T1000 (cell line): ENCODE measurements around the gene GPR17.
A peak's percentile ranks its signal among the peaks of the same experiment; 100 is the strongest.

Experiments
- DNase-seq: peaks from one replicate; lab custom pipeline; 2025; ENCODE audit warnings: mixed read lengths; lab: John Stamatoyannopoulos, UW

GPR17 gene

GRCh38 chr2:127694986-127695385, 49.0 kb downstream of the GPR17 start:
- no peak for DNase-seq

DNA sequence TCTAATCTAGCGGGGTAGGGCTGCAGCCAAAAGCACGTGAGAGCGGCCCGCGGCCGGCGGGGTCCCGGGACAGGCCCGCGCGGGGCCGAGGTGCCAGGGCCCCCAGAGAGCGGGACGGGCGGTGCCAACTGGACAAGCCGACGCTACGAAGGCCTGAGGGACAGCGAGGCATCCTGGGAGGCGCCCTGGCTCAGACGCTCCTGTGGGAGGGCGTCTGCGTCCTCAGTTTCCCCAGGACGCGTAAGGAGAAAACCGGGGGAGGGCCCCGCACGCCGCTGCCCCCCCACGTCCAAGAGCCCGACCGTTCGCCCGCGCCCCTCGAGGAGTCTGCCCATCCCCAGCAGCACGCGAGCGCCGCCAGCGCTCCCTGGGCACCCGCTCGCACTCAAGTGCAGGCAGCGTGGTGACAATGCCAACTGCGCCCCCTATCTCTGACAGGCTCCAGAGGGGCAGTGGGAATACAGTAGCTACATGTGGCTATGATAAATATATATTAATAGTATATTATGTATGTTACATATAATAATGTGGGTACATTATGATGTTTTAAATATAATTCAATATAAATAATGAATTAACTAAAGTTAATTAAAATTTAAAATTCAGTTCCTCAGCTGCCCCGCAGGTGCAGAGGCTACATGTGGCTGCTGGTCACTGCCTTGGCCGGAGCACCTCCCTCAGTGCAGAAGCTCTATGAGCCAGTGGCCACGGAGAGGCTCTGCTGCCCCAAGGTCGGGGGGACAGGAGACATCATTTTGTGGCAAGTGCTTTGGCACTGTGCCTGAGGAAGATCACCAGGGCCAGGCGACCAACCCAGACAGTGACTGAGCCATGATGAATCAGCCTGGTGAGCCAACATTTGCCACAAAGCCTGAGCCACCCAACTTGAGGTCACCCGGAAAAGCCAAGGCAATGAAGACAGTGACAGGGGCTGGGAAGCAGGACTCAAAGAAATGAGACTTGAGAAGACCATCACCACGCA, 49.8 kb downstream of the GPR17 start:
- no peak for DNase-seq

- DNase-seq, result no peak
These were observed 51.7 kb downstream of the GPR17 start for GRCh38 chr2:127697482-127698180.

GRCh38 chr2:127698553-127699355, 52.8 kb downstream of the GPR17 start:
- no peak for DNase-seq

DNA sequence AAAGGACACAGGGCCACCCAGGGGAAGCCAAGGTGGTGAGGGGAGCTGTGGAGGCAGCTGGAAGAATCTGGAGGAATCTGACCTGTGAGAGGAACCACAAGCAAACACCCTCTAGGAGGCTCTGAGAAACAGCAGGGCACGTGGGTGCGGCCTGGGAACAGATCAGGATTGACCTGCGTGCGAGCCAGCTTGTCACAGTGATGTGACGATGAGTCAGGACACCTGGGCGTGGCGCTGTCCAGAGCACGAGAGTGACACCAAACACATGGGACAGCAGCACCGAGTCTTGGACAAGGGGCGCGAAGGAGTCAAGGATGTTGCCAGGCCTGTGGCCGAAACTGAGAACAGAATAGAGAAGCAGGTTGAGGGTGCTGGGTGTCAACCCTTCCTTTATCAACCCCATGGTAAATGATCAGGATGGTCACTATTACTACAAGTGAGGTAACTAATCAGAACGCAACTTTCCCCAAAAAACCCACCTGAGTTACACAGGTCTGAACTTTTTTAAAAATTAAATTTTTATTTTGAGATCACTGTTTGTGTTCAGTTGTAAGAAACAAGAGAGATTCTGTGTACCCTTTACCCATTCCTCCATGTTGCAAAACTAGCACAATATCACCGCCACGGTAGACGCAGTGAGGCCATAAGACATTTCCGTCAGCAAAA, 54.7 kb downstream of the GPR17 start:
- DNase-seq, result no peak

GRCh38 chr2:127701193-127701650, 55.3 kb downstream of the GPR17 start, which contains the start of gene SFT2D3:
SFT2D3 (plus strand) TSS chr2:127701497; CDS start chr2:127701529, 32 bp downstream.
- peak; percentile 77 for DNase-seq

DNA sequence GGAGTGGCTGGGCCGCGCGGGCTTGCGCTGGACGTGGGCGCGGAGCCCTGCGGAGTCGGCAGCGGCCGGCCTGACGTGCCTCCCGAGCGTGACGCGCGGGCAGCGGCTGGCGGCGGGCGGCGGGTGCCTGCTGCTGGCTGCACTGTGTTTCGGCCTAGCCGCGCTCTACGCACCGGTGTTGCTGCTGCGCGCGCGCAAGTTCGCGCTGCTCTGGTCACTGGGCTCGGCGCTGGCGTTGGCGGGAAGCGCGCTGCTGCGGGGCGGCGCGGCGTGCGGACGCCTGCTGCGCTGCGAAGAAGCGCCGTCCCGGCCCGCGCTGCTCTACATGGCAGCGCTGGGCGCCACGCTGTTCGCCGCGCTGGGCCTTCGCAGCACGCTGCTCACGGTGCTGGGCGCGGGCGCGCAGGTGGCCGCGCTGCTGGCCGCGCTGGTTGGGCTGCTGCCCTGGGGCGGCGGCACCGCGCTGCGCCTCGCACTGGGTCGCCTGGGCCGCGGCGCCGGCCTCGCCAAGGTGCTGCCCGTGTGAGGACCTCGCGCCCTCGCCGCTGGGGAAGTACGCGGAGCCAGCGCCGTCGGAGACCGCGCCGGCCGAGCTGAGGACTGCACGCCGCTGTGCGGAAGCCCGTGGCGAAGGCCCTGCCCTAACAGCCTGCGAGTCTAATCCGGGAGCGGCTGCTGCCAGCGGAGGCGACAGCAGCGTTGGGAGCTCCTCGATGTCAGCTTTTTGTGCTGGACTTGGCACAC, 55.9 kb downstream of the GPR17 start:
- no peak for DNase-seq
